GM12878 (cell line): Measurements from ENCODE around the gene SPATA16. TPM values are rescaled to one million over a fixed set of nuclear protein-coding genes. Genes with fewer than 3 reads are reported as not detected.

Experiments
- ATAC-seq: fragments of 200-7000 bp; cut with Tn5 transposase; 3 replicates; pipeline ENCODE4 v1.9.1; 2020; ENCODE audit warnings: mild to moderate bottlenecking, moderate library complexity
- BruUV-seq: library from RNA; stranded (reverse); fragments of 400-500 nt; replicated peaks from 2 replicates; lab custom pipeline; 2021; lab: Mats Ljungman, UMichigan
- CTCF ChIA-PET: fragments of 300-600 bp; sonication (Branson Sonifier 250); formaldehyde crosslinking; extraction: SDS; loops from one replicate; lab custom pipeline; 2021; ENCODE audit warnings: inconsistent platforms; lab: Yijun Ruan, JAX
- POLR2A ChIA-PET: fragments of 350-600 bp; formaldehyde crosslinking; extraction: SDS; loops from one replicate; lab custom pipeline; 2021; ENCODE audit warnings: inconsistent platforms; lab: Charles Lee
- RAD21 ChIA-PET: fragments of 300-600 bp; sonication (Branson Sonifier 250); formaldehyde crosslinking; loops from one replicate; lab custom pipeline; 2023; ENCODE audit warnings: antibody characterized with exemption; ENCODE audit not compliant: unreplicated experiment; lab: Charles Lee
- SMC1A ChIA-PET: fragments of 300-600 bp; sonication (Branson Sonifier 250); formaldehyde crosslinking; loops from one replicate; lab custom pipeline; 2023; ENCODE audit not compliant: unreplicated experiment, uncharacterized antibody; lab: Charles Lee
- DNase-seq: peaks from one replicate; pipeline ENCODE4 v3.0.0-alpha.2; 2011; ENCODE audit warnings: low read depth, low spot score
- FAIRE-seq: peaks from 3 replicates; lab custom pipeline; 2011; peaks lifted over from hg19 to GRCh38; lab: Jason Lieb, UNC
- H2AFZ ChIP-seq: 2 replicates; pipeline ENCODE4 v1.6.0; 2011; ENCODE audit warnings: low read depth, low read length, control low read depth; ENCODE audit not compliant: control insufficient read depth
- H3K27ac ChIP-seq: 2 replicates; pipeline ENCODE4 v1.5.1; 2011; ENCODE audit warnings: control low read depth; ENCODE audit not compliant: control insufficient read depth, insufficient read depth
- H3K27me3 ChIP-seq, 2 experiments: replicated peaks in 1 of 2; 2 replicates each; pipeline versions ENCODE4 v1.6.0 to v1.6.1; 2011; ENCODE audit warnings: low read length in 1 of 2; ENCODE audit not compliant: control insufficient read depth in 2 of 2, insufficient read depth in 2 of 2
- H3K36me3 ChIP-seq, 2 experiments: 2 replicates each; pipeline ENCODE4 v1.5.1; 2011; ENCODE audit warnings: low read length in 1 of 2; ENCODE audit not compliant: control insufficient read depth in 2 of 2, insufficient read depth in 2 of 2
- H3K4me1 ChIP-seq: 2 replicates; pipeline ENCODE4 v1.6.1; 2011; ENCODE audit warnings: mild to moderate bottlenecking, low read length, moderate library complexity, mixed read lengths; ENCODE audit not compliant: control insufficient read depth, insufficient read depth
- H3K4me2 ChIP-seq: 2 replicates; pipeline ENCODE4 v1.6.0; 2011; ENCODE audit warnings: control low read depth; ENCODE audit not compliant: control insufficient read depth, insufficient read depth
- H3K4me3 ChIP-seq: fragments of 200-600 bp; sonication (generic); 2 replicates; pipeline ENCODE4 v1.5.1; 2016
- H3K79me2 ChIP-seq: 2 replicates; pipeline ENCODE4 v1.6.0; 2011; ENCODE audit warnings: low read length; ENCODE audit not compliant: control insufficient read depth, insufficient read depth
- H3K9ac ChIP-seq: 2 replicates; pipeline ENCODE4 v1.8.0; 2011; ENCODE audit warnings: low read length, control low read depth, mixed read lengths; ENCODE audit not compliant: control insufficient read depth, insufficient read depth
- H3K9me3 ChIP-seq: replicated peaks from 3 replicates; pipeline ENCODE4 v1.5.1; 2011; ENCODE audit warnings: mild to moderate bottlenecking, low read length; ENCODE audit not compliant: control insufficient read depth, insufficient read depth
- H4K20me1 ChIP-seq: 2 replicates; pipeline ENCODE4 v1.6.0; 2011; ENCODE audit not compliant: control insufficient read depth, insufficient read depth
- CBFB ChIP-seq: IDR thresholded peaks from 2 replicates; pipeline ENCODE4 v1.6.1; 2016; ENCODE audit warnings: antibody characterized with exemption, low read depth
- CEBPB ChIP-seq, 2 experiments: fragments of 150-350 bp in 1 of 2; IDR thresholded peaks; 2 replicates each; pipeline ENCODE4 v1.6.1; 2012 to 2014; ENCODE audit warnings: low read depth in 2 of 2, low read length in 2 of 2, borderline replicate concordance in 1 of 2, inconsistent platforms in 1 of 2
- ESRRA ChIP-seq: IDR thresholded peaks from 2 replicates; pipeline ENCODE4 v1.6.1; 2012; ENCODE audit warnings: mild to moderate bottlenecking, low read length, improper control_type of control experiment
- HDAC6 ChIP-seq: fragments of 200-600 bp; sonication (generic); IDR thresholded peaks from one replicate; pipeline ENCODE4 v1.8.0; 2017; ENCODE audit warnings: antibody characterized with exemption; ENCODE audit not compliant: unreplicated experiment
- NFYB ChIP-seq: IDR thresholded peaks from 2 replicates; pipeline ENCODE4 v1.6.1; 2011; ENCODE audit warnings: low read depth, mild to moderate bottlenecking, low read length, improper control_type of control experiment, moderate library complexity; ENCODE audit not compliant: insufficient read depth
- NR2C2 ChIP-seq: IDR thresholded peaks from 2 replicates; pipeline ENCODE4 v1.6.1; 2011; ENCODE audit warnings: borderline replicate concordance, low read depth; ENCODE audit not compliant: control insufficient read depth, insufficient read length
- NR2F1 ChIP-seq: fragments of 450-650 bp; conservative IDR thresholded peaks from 2 replicates; pipeline ENCODE4 v1.6.1; 2017; ENCODE audit warnings: mild to moderate bottlenecking
- POU2F2 ChIP-seq: IDR thresholded peaks from 3 replicates; pipeline ENCODE4 v1.6.1; 2011; ENCODE audit warnings: low read depth, mild to moderate bottlenecking, low read length, borderline replicate concordance
- RELA ChIP-seq: fragments of 450-650 bp; IDR thresholded peaks from 2 replicates; pipeline ENCODE4 v1.8.0; 2014; ENCODE audit warnings: borderline replicate concordance; ENCODE audit not compliant: partially characterized antibody
- SIN3A ChIP-seq: IDR thresholded peaks from 2 replicates; pipeline ENCODE4 v1.6.1; 2012; ENCODE audit warnings: low read depth, low read length, improper control_type of control experiment
- SMAD1 ChIP-seq: fragments of 450-650 bp; IDR thresholded peaks from 2 replicates; pipeline ENCODE4 v1.6.1; 2018; ENCODE audit warnings: mild to moderate bottlenecking, low read depth; ENCODE audit not compliant: partially characterized antibody
- SMAD5 ChIP-seq: IDR thresholded peaks from 2 replicates; pipeline ENCODE4 v1.6.1; 2016; ENCODE audit warnings: antibody characterized with exemption, low read depth
- SP1 ChIP-seq: IDR thresholded peaks from one replicate; pipeline ENCODE4 v1.6.1; 2011; ENCODE audit warnings: low read depth, low read length
- TCF3 ChIP-seq: IDR thresholded peaks from 2 replicates; pipeline ENCODE4 v1.6.1; 2012; ENCODE audit warnings: low read depth, mild to moderate bottlenecking, low read length, borderline replicate concordance; ENCODE audit not compliant: insufficient read depth
- ZNF622 ChIP-seq: fragments of 450-650 bp; IDR thresholded peaks from 2 replicates; pipeline ENCODE4 v1.6.1; 2017; ENCODE audit warnings: mild to moderate bottlenecking, inconsistent platforms
- WGBS: methylation state at CpG from one replicate; pipeline ENCODE4 v1.1.6; 2016; ENCODE audit warnings: low lambda C conversion rate; ENCODE audit not compliant: insufficient replicate concordance, insufficient coverage; ENCODE audit errors: missing lambda C conversion rate; 5-methylcytosine and 5-hydroxymethylcytosine counted together
- in situ Hi-C: fragments of 300-500 bp; cut with MboI; formaldehyde crosslinking; loops from 9 replicates; pipeline ENCODE4 v1.14.3; 2018; ENCODE audit warnings: mixed read lengths
- intact Hi-C: fragments of 100-400 bp; cut with micrococcal nuclease; formaldehyde crosslinking; loops from one replicate; pipeline ENCODE4 v1.14.2; 2022; ENCODE audit not compliant: unreplicated experiment
- polyA plus RNA-seq, 11 experiments: library from polyadenylated mRNA; depleted of rRNA in 4 of 11; unstranded in 6 of 11; stranded (reverse) in 5 of 11; fragments of >200 nt; fragmentation: Nextera tagmentation in 4 of 11; fragmentation: Illumina TruSeq in 1 of 11; extraction: Ambion mirVana in 4 of 11; extraction: Trizol in 1 of 11; gene quantifications; 1 replicate in 1 of 11; 2 replicates in 10 of 11; pipeline versions ENCODE4 v1.2.1 to v1.2.3, GENCODE V29; 2011 to 2016; ENCODE audit warnings: inconsistent platforms in 2 of 11, missing spikeins in 2 of 11, low read depth in 1 of 11
- total RNA-seq, 4 experiments: library from RNA; depleted of rRNA in 3 of 4; stranded (reverse); fragments of >200 nt in 3 of 4; fragmentation: Illumina TruSeq in 1 of 4; extraction: Trizol in 1 of 4; gene quantifications; 2 replicates each; pipeline versions ENCODE4 v1.2.1 to v1.2.3, GENCODE V29; 2013 to 2021
- TF ChIP-seq, protein P1 (sequence below): IDR thresholded peaks from 2 replicates; pipeline ENCODE4 v1.6.1; 2012; ENCODE audit warnings: mild to moderate bottlenecking, low read depth, low read length

Gene SPATA16
- total and polyA plus RNA-seq, 10 of the 15 experiments (the other 5 are each of a cell fraction or from before 2014, with no cell fraction given), result 0.04 TPM; not detected in 9

DNA sequence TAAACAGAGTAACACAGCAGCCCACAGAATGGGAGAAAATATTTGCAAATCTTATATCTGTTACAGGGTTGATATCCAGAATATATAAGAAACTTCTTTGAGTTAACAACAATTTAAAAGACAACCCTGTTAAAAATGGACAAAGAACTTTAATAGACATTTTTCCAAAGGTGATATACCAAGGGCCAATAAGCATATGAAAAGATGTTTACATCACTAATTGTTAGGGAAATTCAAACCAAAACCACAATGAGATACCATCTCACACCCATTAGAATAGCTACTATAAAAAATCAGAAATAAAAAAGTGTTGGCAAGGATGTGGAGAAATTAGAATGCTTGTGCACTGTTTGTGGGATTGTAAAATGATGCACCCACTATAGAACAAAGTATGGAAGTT, 110.8 kb downstream of the SPATA16 start (continued):
- no peak for TF ChIP-seq RELA
- no peak for TF ChIP-seq SP1
- TF ChIP-seq, all 136 proteins: peak for 0

- WGBS, result 63% methylated on average over 3 of the region's 3 CpGs
- POLR2A ChIA-PET, result no interaction called here
- Histone ChIP-seq H3K4me3 (no peak overlapping the region), H2AFZ (no peak overlapping the region), H3K27ac (no peak overlapping the region), H4K20me1 (no peaks in the 10 kb centered on the region), H3K9ac (no peak overlapping the region), H3K9me3 (no peaks in the 10 kb centered on the region), H3K36me3 (no peaks in the 10 kb centered on the region), H3K4me1 (no peaks in the 10 kb centered on the region), H3K27me3 (no peaks in the 10 kb centered on the region), H3K4me2 (no peak overlapping the region), H3K79me2 (no peaks in the 10 kb centered on the region)
- ATAC-seq, result no peak
- DNase-seq, result no peak
- in situ Hi-C loops, result no loop called here
- RAD21 ChIA-PET, result no interaction called here
- CTCF ChIA-PET, result interaction anchor here (0.6 kb wide), 1 partner anchor 8 kb away, joined by 3 read pairs; no protein-coding TSS in a partner anchor
- FAIRE-seq, result no peak
- intact Hi-C loops, result no loop called here
- no TSS peak for BruUV-seq
- no peak for TF ChIP-seq NR2F1
- TF ChIP-seq HDAC6, result no peak
- no peak for TF ChIP-seq ZNF622
- no peak for TF ChIP-seq CBFB
- no peak for TF ChIP-seq SMAD5
- no peak for TF ChIP-seq NR2C2
- TF ChIP-seq SMAD1, result no peak
- TF ChIP-seq CEBPB (IDR thresholded peaks at IDR 0.05; ENCODE audit: borderline replicate concordance in 1 of 2, low read depth in 2 of 2, low read length in 2 of 2), result no peak
- no peak for TF ChIP-seq ESRRA
- no peak for TF ChIP-seq TCF3
- TF ChIP-seq POU2F2, result no peak
- TF ChIP-seq NFYB, result no peak
- TF ChIP-seq, protein P1, sequence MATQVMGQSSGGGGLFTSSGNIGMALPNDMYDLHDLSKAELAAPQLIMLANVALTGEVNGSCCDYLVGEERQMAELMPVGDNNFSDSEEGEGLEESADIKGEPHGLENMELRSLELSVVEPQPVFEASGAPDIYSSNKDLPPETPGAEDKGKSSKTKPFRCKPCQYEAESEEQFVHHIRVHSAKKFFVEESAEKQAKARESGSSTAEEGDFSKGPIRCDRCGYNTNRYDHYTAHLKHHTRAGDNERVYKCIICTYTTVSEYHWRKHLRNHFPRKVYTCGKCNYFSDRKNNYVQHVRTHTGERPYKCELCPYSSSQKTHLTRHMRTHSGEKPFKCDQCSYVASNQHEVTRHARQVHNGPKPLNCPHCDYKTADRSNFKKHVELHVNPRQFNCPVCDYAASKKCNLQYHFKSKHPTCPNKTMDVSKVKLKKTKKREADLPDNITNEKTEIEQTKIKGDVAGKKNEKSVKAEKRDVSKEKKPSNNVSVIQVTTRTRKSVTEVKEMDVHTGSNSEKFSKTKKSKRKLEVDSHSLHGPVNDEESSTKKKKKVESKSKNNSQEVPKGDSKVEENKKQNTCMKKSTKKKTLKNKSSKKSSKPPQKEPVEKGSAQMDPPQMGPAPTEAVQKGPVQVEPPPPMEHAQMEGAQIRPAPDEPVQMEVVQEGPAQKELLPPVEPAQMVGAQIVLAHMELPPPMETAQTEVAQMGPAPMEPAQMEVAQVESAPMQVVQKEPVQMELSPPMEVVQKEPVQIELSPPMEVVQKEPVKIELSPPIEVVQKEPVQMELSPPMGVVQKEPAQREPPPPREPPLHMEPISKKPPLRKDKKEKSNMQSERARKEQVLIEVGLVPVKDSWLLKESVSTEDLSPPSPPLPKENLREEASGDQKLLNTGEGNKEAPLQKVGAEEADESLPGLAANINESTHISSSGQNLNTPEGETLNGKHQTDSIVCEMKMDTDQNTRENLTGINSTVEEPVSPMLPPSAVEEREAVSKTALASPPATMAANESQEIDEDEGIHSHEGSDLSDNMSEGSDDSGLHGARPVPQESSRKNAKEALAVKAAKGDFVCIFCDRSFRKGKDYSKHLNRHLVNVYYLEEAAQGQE, result no peak
- no peak for TF ChIP-seq SIN3A
- SMC1A ChIA-PET, result no interaction called here
Measured at GRCh38 chr3:173028351-173028750, 112.7 kb downstream of the SPATA16 start.
